H9 (cell line): ENCODE data around the gene CCDC88C. TPM values are rescaled to one million over a fixed set of nuclear protein-coding genes. Genes with fewer than 3 reads are reported as not detected.

Experiments used
- DNase-seq: peaks from one replicate; pipeline ENCODE4 v3.0.0-alpha.2; 2017
- H2AFZ ChIP-seq: one replicate; pipeline ENCODE4 v1.6.1; 2013; ENCODE audit warnings: mild to moderate bottlenecking, low read length, control low read depth, moderate library complexity
- H2AK5ac ChIP-seq: 2 replicates; pipeline ENCODE4 v1.6.1; 2013; ENCODE audit warnings: low read length, control low read depth, mixed read lengths; ENCODE audit not compliant: insufficient read length
- H2BK120ac ChIP-seq: one replicate; pipeline ENCODE4 v1.6.1; 2013; ENCODE audit warnings: low read depth, mild to moderate bottlenecking, low read length, control low read depth, inconsistent platforms; ENCODE audit not compliant: poor library complexity, severe bottlenecking
- H2BK12ac ChIP-seq: 2 replicates; pipeline ENCODE4 v1.6.1; 2013; ENCODE audit warnings: low read length, control low read depth, mixed read lengths, low read depth; ENCODE audit not compliant: insufficient read length
- H2BK15ac ChIP-seq: 2 replicates; pipeline ENCODE4 v1.6.1; 2013; ENCODE audit warnings: low read depth, low read length, control low read depth
- H2BK20ac ChIP-seq: one replicate; pipeline ENCODE4 v1.6.1; 2013; ENCODE audit warnings: low read depth, mild to moderate bottlenecking, low read length, control low read depth, inconsistent platforms; ENCODE audit not compliant: poor library complexity, severe bottlenecking
- H2BK5ac ChIP-seq: 2 replicates; pipeline ENCODE4 v1.6.1; 2013; ENCODE audit warnings: low read length, control low read depth, mixed read lengths; ENCODE audit not compliant: insufficient read length
- H3K14ac ChIP-seq: 2 replicates; pipeline ENCODE4 v1.6.1; 2013; ENCODE audit warnings: low read length, control low read depth; ENCODE audit not compliant: insufficient read depth
- H3K18ac ChIP-seq: 2 replicates; pipeline ENCODE4 v1.6.1; 2013; ENCODE audit warnings: low read depth, mild to moderate bottlenecking, mixed read lengths, low read length, control low read depth; ENCODE audit not compliant: insufficient read length
- H3K23ac ChIP-seq: 2 replicates; pipeline ENCODE4 v1.6.1; 2013; ENCODE audit warnings: low read length, control low read depth, mixed read lengths, low read depth; ENCODE audit not compliant: insufficient read length
- H3K23me2 ChIP-seq: 2 replicates; pipeline ENCODE4 v1.6.1; 2013; ENCODE audit warnings: low read depth, mild to moderate bottlenecking, mixed read lengths, low read length, control low read depth; ENCODE audit not compliant: insufficient read length, poor library complexity, severe bottlenecking
- H3K27ac ChIP-seq: 2 replicates; pipeline ENCODE4 v1.5.1; 2013; ENCODE audit warnings: low read length, control low read depth, mixed read lengths, low read depth; ENCODE audit not compliant: insufficient read length
- H3K27me3 ChIP-seq: 2 replicates; pipeline ENCODE4 v1.6.1; 2013; ENCODE audit warnings: low read length, control low read depth, inconsistent platforms; ENCODE audit not compliant: insufficient read depth
- H3K4ac ChIP-seq: 2 replicates; pipeline ENCODE4 v1.6.1; 2013; ENCODE audit warnings: low read depth, mild to moderate bottlenecking, control low read depth, inconsistent platforms, low read length, moderate library complexity
- H3K4me1 ChIP-seq: 2 replicates; pipeline ENCODE4 v1.6.1; 2013; ENCODE audit warnings: low read length, control low read depth, inconsistent platforms; ENCODE audit not compliant: insufficient read depth
- H3K4me2 ChIP-seq: 2 replicates; pipeline ENCODE4 v1.6.1; 2013; ENCODE audit warnings: low read length, control low read depth, mixed read lengths; ENCODE audit not compliant: insufficient read length, insufficient read depth
- H3K56ac ChIP-seq: 2 replicates; pipeline ENCODE4 v1.6.1; 2013; ENCODE audit warnings: low read depth, mild to moderate bottlenecking, mixed read lengths, low read length, control low read depth; ENCODE audit not compliant: insufficient read length
- H3K79me1 ChIP-seq: 2 replicates; pipeline ENCODE4 v1.6.1; 2013; ENCODE audit warnings: low read depth, mild to moderate bottlenecking, moderate library complexity, low read length, control low read depth, inconsistent platforms; ENCODE audit not compliant: insufficient read depth, poor library complexity, severe bottlenecking
- H3K79me2 ChIP-seq: 2 replicates; pipeline ENCODE4 v1.6.1; 2013; ENCODE audit warnings: low read length, control low read depth, inconsistent platforms; ENCODE audit not compliant: insufficient read depth
- H3K9ac ChIP-seq: 2 replicates; pipeline ENCODE4 v1.6.1; 2013; ENCODE audit warnings: low read length, control low read depth, mixed read lengths; ENCODE audit not compliant: insufficient read length; ENCODE audit errors: extremely low read depth
- H3K9me3 ChIP-seq: one replicate; pipeline ENCODE4 v1.6.1; 2013; ENCODE audit warnings: low read depth, low read length, inconsistent platforms; ENCODE audit not compliant: control insufficient read depth
- H3T11ph ChIP-seq: one replicate; pipeline ENCODE4 v1.6.1; 2013; ENCODE audit warnings: mild to moderate bottlenecking, low read length, control low read depth, inconsistent platforms
- H4K20me1 ChIP-seq: one replicate; pipeline ENCODE4 v1.6.1; 2013; ENCODE audit not compliant: control insufficient read depth, insufficient read length, insufficient read depth
- H4K5ac ChIP-seq: 2 replicates; pipeline ENCODE4 v1.6.1; 2013; ENCODE audit warnings: low read depth, mild to moderate bottlenecking, mixed read lengths, low read length, control low read depth; ENCODE audit not compliant: insufficient read length
- H4K8ac ChIP-seq: replicated peaks from 2 replicates; pipeline ENCODE4 v1.6.1; 2013; ENCODE audit warnings: low read length, control low read depth, mixed read lengths, low read depth; ENCODE audit not compliant: insufficient read length
- H4K91ac ChIP-seq: 2 replicates; pipeline ENCODE4 v1.6.1; 2013; ENCODE audit warnings: low read depth, mild to moderate bottlenecking, moderate library complexity, mixed read lengths, low read length, control low read depth; ENCODE audit not compliant: insufficient read length
- H3K27ac Mint-ChIP-seq, 3 experiments: 2 replicates in 2 of 3; 3 replicates in 1 of 3; pipeline ENCODE4 v1.8.0; 2020 to 2021; ENCODE audit warnings: mixed read lengths in 3 of 3, mild to moderate bottlenecking in 1 of 3, moderate library complexity in 1 of 3
- H3K27me3 Mint-ChIP-seq: 2 replicates; pipeline ENCODE4 v1.8.0; 2021; ENCODE audit warnings: low read depth, mild to moderate bottlenecking, moderate library complexity, mixed read lengths
- H3K36me3 Mint-ChIP-seq, 3 experiments: 2 replicates in 2 of 3; 3 replicates in 1 of 3; pipeline ENCODE4 v1.8.0; 2020 to 2021; ENCODE audit warnings: low read depth in 3 of 3, mixed read lengths in 3 of 3; ENCODE audit not compliant: insufficient read depth in 1 of 3
- H3K4me1 Mint-ChIP-seq, 2 experiments: 2 replicates each; pipeline ENCODE4 v1.8.0; 2020; ENCODE audit warnings: mixed read lengths in 2 of 2
- H3K4me3 Mint-ChIP-seq, 2 experiments: 2 replicates in 1 of 2; 3 replicates in 1 of 2; pipeline ENCODE4 v1.8.0; 2020 to 2021; ENCODE audit warnings: mild to moderate bottlenecking in 2 of 2, mixed read lengths in 2 of 2, moderate library complexity in 1 of 2
- H3K9me3 Mint-ChIP-seq, 2 experiments: 2 replicates in 1 of 2; 3 replicates in 1 of 2; pipeline ENCODE4 v1.8.0; 2020; ENCODE audit warnings: mild to moderate bottlenecking in 2 of 2, mixed read lengths in 2 of 2, moderate library complexity in 1 of 2
- WGBS: extraction: QIAGEN DNeasy Blood & Tissue Kit; methylation state at CpG from one replicate; pipeline ENCODE4 v1.1.7; 2013; ENCODE audit warnings: missing lambda C conversion rate, low lambda C conversion rate, mixed read lengths; ENCODE audit not compliant: insufficient read length; ENCODE audit errors: extremely low coverage; 5-methylcytosine and 5-hydroxymethylcytosine counted together
- total RNA-seq: library from RNA; stranded (reverse); gene quantifications from 2 replicates; pipeline ENCODE4 v1.2.1, GENCODE V29; 2021
- TF ChIP-seq, protein P1 (sequence below): fragments of 200-600 bp; sonication (generic); conservative IDR thresholded peaks from 3 replicates; pipeline ENCODE4 v1.8.0; 2021; ENCODE audit warnings: antibody characterized with exemption, mild to moderate bottlenecking

CCDC88C gene
- total RNA-seq, 1 experiment from 2014 or later: 52.4 TPM

DNA sequence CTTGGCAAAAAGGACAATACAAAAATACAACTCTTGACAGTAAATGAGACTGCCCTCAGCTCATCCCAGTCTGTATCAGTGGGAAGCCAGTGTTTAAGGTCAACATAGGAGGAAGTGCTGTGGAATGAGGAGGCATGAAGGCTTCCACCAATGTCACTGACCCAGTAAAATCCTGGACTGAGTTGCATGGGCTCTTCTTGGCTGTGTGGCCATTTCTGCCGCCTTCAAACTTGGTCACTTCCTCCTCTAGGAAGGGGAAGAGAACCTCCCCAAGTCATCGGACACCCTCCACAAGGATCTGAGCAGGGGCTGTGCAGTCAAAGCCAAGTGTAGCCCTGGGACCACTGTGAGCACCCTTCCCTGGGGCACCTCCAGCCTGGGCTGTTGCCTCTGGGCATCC lies 185.0 kb downstream of the CCDC88C start:
- Mint-ChIP-seq H3K36me3 (peaks cover 12 to 19% (median 14%) of the 10 kb centered on the region in 3 experiments), H3K4me1 (peaks cover 12 to 13% of the 10 kb centered on the region in 2 experiments), H3K9me3 (peaks cover 10 to 16% of the 10 kb centered on the region in 2 experiments; a peak in 4 of 5 replicates), H3K4me3 (no peak overlapping the region), H3K27ac (no peak overlapping the region), H3K27me3 (peaks cover 15% of the 10 kb centered on the region)
- Histone ChIP-seq H3K79me1 (no peaks in the 10 kb centered on the region), H3K9ac (no peak overlapping the region), H2BK120ac (no peak overlapping the region), H2BK15ac (no peak overlapping the region), H2AK5ac (no peak overlapping the region), H2BK12ac (no peak overlapping the region), H2AFZ (no peak overlapping the region), H3K23ac (no peak overlapping the region), H4K91ac (no peak overlapping the region), H4K20me1 (no peaks in the 10 kb centered on the region), H3K18ac (no peak overlapping the region), H3K9me3 (no peaks in the 10 kb centered on the region), H3K4ac (no peak overlapping the region), H3K4me2 (no peak overlapping the region), H3K56ac (no peak overlapping the region), H3K4me1 (peaks cover 4% of the 10 kb centered on the region), H3K27ac (no peak overlapping the region), H3K27me3 (no peaks in the 10 kb centered on the region), H3K14ac (no peak overlapping the region), H2BK5ac (no peak overlapping the region), H4K5ac (no peak overlapping the region), H3K23me2 (no peaks in the 10 kb centered on the region), H4K8ac (no peak overlapping the region), H3T11ph (no peak overlapping the region), H3K79me2 (no peaks in the 10 kb centered on the region), H2BK20ac (no peak overlapping the region)
- WGBS: no CpG with 5 or more reads among the region's 2 CpGs
- TF ChIP-seq, protein P1, sequence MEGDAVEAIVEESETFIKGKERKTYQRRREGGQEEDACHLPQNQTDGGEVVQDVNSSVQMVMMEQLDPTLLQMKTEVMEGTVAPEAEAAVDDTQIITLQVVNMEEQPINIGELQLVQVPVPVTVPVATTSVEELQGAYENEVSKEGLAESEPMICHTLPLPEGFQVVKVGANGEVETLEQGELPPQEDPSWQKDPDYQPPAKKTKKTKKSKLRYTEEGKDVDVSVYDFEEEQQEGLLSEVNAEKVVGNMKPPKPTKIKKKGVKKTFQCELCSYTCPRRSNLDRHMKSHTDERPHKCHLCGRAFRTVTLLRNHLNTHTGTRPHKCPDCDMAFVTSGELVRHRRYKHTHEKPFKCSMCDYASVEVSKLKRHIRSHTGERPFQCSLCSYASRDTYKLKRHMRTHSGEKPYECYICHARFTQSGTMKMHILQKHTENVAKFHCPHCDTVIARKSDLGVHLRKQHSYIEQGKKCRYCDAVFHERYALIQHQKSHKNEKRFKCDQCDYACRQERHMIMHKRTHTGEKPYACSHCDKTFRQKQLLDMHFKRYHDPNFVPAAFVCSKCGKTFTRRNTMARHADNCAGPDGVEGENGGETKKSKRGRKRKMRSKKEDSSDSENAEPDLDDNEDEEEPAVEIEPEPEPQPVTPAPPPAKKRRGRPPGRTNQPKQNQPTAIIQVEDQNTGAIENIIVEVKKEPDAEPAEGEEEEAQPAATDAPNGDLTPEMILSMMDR: no peak
- no peak for DNase-seq
